ENCODE measurements around the gene IMPACT. TPM values are rescaled to one million over a fixed set of nuclear protein-coding genes. Genes with fewer than 3 reads are reported as not detected.

Gene IMPACT
- total RNA-seq, 2 donors from 2014 or later: 21.7 to 30.8 TPM

- intact Hi-C loops (cut with DNase I, micrococcal nuclease): no loop called here
- ATAC-seq (no peak), DNase-seq (no peak)
Measured at GRCh38 chr18:24502667-24503523, 76.4 kb downstream of the IMPACT start.

Other genes with a start within 250 kb of the IMPACT start
- gene OSBPL1A, start 28.8 kb upstream of the IMPACT start, total RNA-seq: 10 to 100 TPM; 39.8 to 50.7 TPM
- gene HRH4, start 34.0 kb downstream of the IMPACT start, total RNA-seq: under 1 TPM; 0.11 to 0.12 TPM